IMR-90 (cell line): ENCODE measurements around the gene CSF1. TPM values are rescaled to one million over a fixed set of nuclear protein-coding genes. Genes with fewer than 3 reads are reported as not detected.

Experiments used
- ATAC-seq: fragments of 200-7000 bp; cut with Tn5 transposase; 2 replicates; pipeline ENCODE4 v1.9.1; 2020; ENCODE audit warnings: low read depth, mild to moderate bottlenecking, moderate library complexity
- BruUV-seq: library from RNA; stranded (reverse); fragments of 400-500 nt; replicated peaks from 2 replicates; lab custom pipeline; 2021; lab: Mats Ljungman, UMichigan
- CTCF ChIA-PET: fragments of 300-600 bp; formaldehyde crosslinking; extraction: SDS; loops from one replicate; lab custom pipeline; 2021; ENCODE audit warnings: antibody characterized with exemption; lab: Yijun Ruan, JAX
- POLR2A ChIA-PET: fragments of 300-600 bp; sonication (Branson Sonifier 250); formaldehyde crosslinking; loops from one replicate; lab custom pipeline; 2022; ENCODE audit warnings: antibody characterized with exemption; ENCODE audit not compliant: unreplicated experiment; lab: Charles Lee
- DNase-seq: peaks from one replicate; pipeline ENCODE4 v3.0.0; 2013
- H2AFZ ChIP-seq: replicated peaks from 2 replicates; pipeline ENCODE3; 2013; ENCODE audit warnings: low read length, mild to moderate bottlenecking; ENCODE audit not compliant: poor library complexity
- H2AK5ac ChIP-seq: 2 replicates; pipeline ENCODE4 v1.6.1; 2013; ENCODE audit warnings: low read depth, low read length, inconsistent platforms
- H2AK9ac ChIP-seq: replicated peaks from 2 replicates; pipeline ENCODE3; 2013; ENCODE audit warnings: mild to moderate bottlenecking, low read depth, low read length, moderate library complexity; ENCODE audit not compliant: poor library complexity
- H2BK120ac ChIP-seq: 2 replicates; pipeline ENCODE4 v1.6.1; 2013; ENCODE audit warnings: low read depth, low read length, inconsistent platforms
- H2BK15ac ChIP-seq: 3 replicates; pipeline ENCODE4 v1.6.1; 2013; ENCODE audit warnings: low read depth, low read length, inconsistent platforms
- H2BK20ac ChIP-seq: 2 replicates; pipeline ENCODE4 v1.6.1; 2013; ENCODE audit warnings: low read depth, mild to moderate bottlenecking, inconsistent platforms, low read length, moderate library complexity
- H2BK5ac ChIP-seq: 2 replicates; pipeline ENCODE4 v1.6.1; 2013; ENCODE audit warnings: mild to moderate bottlenecking, low read depth, low read length, inconsistent platforms; ENCODE audit not compliant: poor library complexity, severe bottlenecking
- H3K14ac ChIP-seq: replicated peaks from 2 replicates; pipeline ENCODE4 v1.6.1; 2013; ENCODE audit warnings: low read depth, low read length, inconsistent platforms
- H3K18ac ChIP-seq: 2 replicates; pipeline ENCODE4 v1.6.1; 2013; ENCODE audit warnings: low read depth, low read length, control low read depth
- H3K23ac ChIP-seq: 2 replicates; pipeline ENCODE4 v1.6.1; 2013; ENCODE audit warnings: low read depth, low read length, inconsistent platforms
- H3K27ac ChIP-seq: 2 replicates; pipeline ENCODE4 v1.5.1; 2013; ENCODE audit warnings: mild to moderate bottlenecking, control low read depth, low read length; ENCODE audit not compliant: insufficient read depth
- H3K27me3 ChIP-seq: 2 replicates; pipeline ENCODE4 v1.6.1; 2013; ENCODE audit warnings: low read length; ENCODE audit not compliant: control insufficient read depth, insufficient read depth
- H3K36me3 ChIP-seq: 2 replicates; pipeline ENCODE4 v1.6.1; 2013; ENCODE audit warnings: low read length, mixed read lengths; ENCODE audit not compliant: control insufficient read depth, insufficient read depth
- H3K4ac ChIP-seq: 2 replicates; pipeline ENCODE4 v1.6.1; 2013; ENCODE audit warnings: low read depth, low read length, inconsistent platforms
- H3K4me1 ChIP-seq: 2 replicates; pipeline ENCODE4 v1.6.1; 2013; ENCODE audit warnings: low read length, mixed read lengths; ENCODE audit not compliant: control insufficient read depth, insufficient read depth
- H3K4me2 ChIP-seq: 2 replicates; pipeline ENCODE4 v1.6.1; 2013; ENCODE audit warnings: low read depth, mild to moderate bottlenecking, control low read depth, low read length, moderate library complexity
- H3K4me3 ChIP-seq: 2 replicates; pipeline ENCODE4 v1.5.1; 2013; ENCODE audit warnings: low read depth, mild to moderate bottlenecking, control low read depth, low read length, moderate library complexity; ENCODE audit not compliant: insufficient read depth
- H3K56ac ChIP-seq: 2 replicates; pipeline ENCODE4 v1.6.1; 2013; ENCODE audit warnings: low read length, inconsistent platforms; ENCODE audit not compliant: insufficient read depth; ENCODE audit errors: extremely low read depth
- H3K79me1 ChIP-seq, 2 experiments: 2 replicates each; pipeline ENCODE4 v1.6.1; 2013; ENCODE audit warnings: low read length in 2 of 2, inconsistent platforms in 1 of 2, low read depth in 1 of 2
- H3K9ac ChIP-seq: 2 replicates; pipeline ENCODE4 v1.6.1; 2013; ENCODE audit warnings: low read depth, low read length, control low read depth
- H3K9me1 ChIP-seq: 2 replicates; pipeline ENCODE4 v1.6.1; 2013; ENCODE audit warnings: low read length, inconsistent platforms; ENCODE audit not compliant: insufficient read depth
- H3K9me3 ChIP-seq: 2 replicates; pipeline ENCODE4 v1.6.1; 2013; ENCODE audit warnings: low read length; ENCODE audit not compliant: control insufficient read depth, insufficient read depth
- H4K20me1 ChIP-seq: 2 replicates; pipeline ENCODE4 v1.6.1; 2013; ENCODE audit warnings: low read length, inconsistent platforms; ENCODE audit not compliant: insufficient read depth
- H4K5ac ChIP-seq: 2 replicates; pipeline ENCODE4 v1.6.1; 2013; ENCODE audit warnings: mild to moderate bottlenecking, low read depth, low read length, control low read depth
- H4K8ac ChIP-seq, 2 experiments: 2 replicates each; pipeline ENCODE4 v1.6.1; 2013; ENCODE audit warnings: low read depth in 2 of 2, low read length in 2 of 2, control low read depth in 1 of 2, inconsistent platforms in 1 of 2
- H4K91ac ChIP-seq: 2 replicates; pipeline ENCODE4 v1.6.1; 2013; ENCODE audit warnings: low read depth, low read length, inconsistent platforms; ENCODE audit not compliant: insufficient read depth
- BHLHE40 ChIP-seq: fragments of 150-350 bp; IDR thresholded peaks from 2 replicates; pipeline ENCODE4 v1.6.1; 2016; ENCODE audit warnings: mild to moderate bottlenecking, low read depth, low read length
- CHD1 ChIP-seq: IDR thresholded peaks from 2 replicates; pipeline ENCODE4 v1.6.1; 2012; ENCODE audit warnings: low read depth, low read length, improper control_type of control experiment
- MAZ ChIP-seq: IDR thresholded peaks from 2 replicates; pipeline ENCODE4 v1.6.1; 2012; ENCODE audit warnings: low read depth, mild to moderate bottlenecking, low read length, improper control_type of control experiment, moderate library complexity, borderline replicate concordance
- NFE2L2 ChIP-seq: fragments of 150-350 bp; IDR thresholded peaks from 2 replicates; pipeline ENCODE4 v1.6.1; 2016; ENCODE audit warnings: low read depth, mild to moderate bottlenecking, low read length
- WGBS, 2 experiments: methylation state at CpG; one replicate each; pipeline versions ENCODE4 v1.1.5 to v1.1.7; 2013; ENCODE audit warnings: missing lambda C conversion rate in 2 of 2; ENCODE audit not compliant: insufficient read length in 1 of 2; ENCODE audit errors: extremely low coverage in 2 of 2; 5-methylcytosine and 5-hydroxymethylcytosine counted together
- dilution Hi-C: fragments of 300-500 bp; cut with HindIII; formaldehyde crosslinking; loops from one replicate; pipeline ENCODE4 v1.14.3; 2018; ENCODE audit warnings: low sequenced_read_pairs; ENCODE audit not compliant: unreplicated experiment
- in situ Hi-C: fragments of 300-500 bp; cut with MboI; formaldehyde crosslinking; loops from 3 replicates; pipeline ENCODE4 v1.14.3; 2019; ENCODE audit warnings: low sequenced_read_pairs, inconsistent platforms, mixed read lengths
- intact Hi-C: fragments of 100-400 bp; cut with micrococcal nuclease; formaldehyde crosslinking; loops from 2 replicates; pipeline ENCODE4 v1.10.0; 2022
- polyA plus RNA-seq, 3 experiments: library from polyadenylated mRNA; depleted of rRNA; stranded (reverse); fragments of >200 nt; gene quantifications; 2 replicates each; pipeline ENCODE4 v1.2.3, GENCODE V29; 2012; ENCODE audit warnings: low replicate concordance in 1 of 3
- total RNA-seq: library from RNA; depleted of rRNA; stranded (reverse); fragments of >200 nt; gene quantifications from 2 replicates; pipeline ENCODE4 v1.2.3, GENCODE V29; 2012
- TF ChIP-seq, protein P1 (sequence below): conservative IDR thresholded peaks from 2 replicates; pipeline ENCODE4 v1.5.1; 2012; ENCODE audit warnings: mild to moderate bottlenecking, low read depth, low read length, improper control_type of control experiment

The CSF1 gene
- total and polyA plus RNA-seq, 2 of the 4 experiments (the other 2 are of a cell fraction) = 14.3 to 22.0 TPM

DNA sequence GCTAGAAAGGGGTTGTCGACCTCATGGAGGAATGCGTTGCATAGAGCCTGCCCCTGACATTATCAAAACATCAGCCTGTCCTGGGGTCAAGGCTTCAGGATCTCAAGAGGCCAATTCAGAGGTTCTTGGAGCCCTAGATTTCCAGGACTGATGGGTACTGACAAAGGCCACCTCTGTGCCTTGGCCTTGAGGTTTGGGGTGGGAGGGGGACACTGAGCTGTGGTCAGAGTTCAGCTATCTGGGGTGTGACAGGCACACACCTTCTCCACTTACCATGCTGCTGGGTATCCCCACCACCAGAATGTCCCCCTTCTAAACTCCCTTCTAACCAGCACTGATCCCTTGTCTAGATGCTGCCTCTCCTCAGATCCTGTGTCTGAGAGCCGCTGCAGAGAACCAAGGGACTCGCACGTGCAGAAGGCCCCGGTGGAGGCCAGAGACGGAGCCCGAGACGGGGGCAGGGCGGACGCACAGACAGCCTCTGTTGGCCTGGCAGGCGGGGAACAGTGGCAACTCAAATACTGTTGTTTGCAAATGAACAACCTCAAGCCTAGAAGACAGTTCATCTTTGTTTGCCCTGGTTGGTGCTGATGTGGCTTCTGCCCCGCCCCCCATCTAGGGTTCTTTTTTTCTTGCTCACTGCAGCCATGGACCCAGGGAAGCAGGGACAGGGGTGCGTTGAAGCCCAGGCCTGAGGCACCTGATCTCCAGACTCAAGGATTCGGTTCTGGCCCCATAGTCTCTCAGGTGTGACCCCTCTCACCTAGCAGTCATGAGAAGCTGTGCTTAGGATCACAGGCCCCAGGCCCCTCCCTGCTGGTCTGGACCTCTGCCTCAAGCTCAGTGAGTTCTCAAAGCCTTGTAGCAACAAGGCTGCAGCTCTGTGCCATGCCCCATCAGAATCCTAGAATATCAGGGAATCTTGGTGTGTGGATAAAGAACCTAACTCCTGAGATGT, 28.1 kb upstream of the CSF1 start:
- no peak overlapping the region for H2AFZ ChIP-seq
- no peak overlapping the region for H3K18ac ChIP-seq
- no peak overlapping the region for H3K56ac ChIP-seq
- 97% methylated on average over 11 of the region's 15 CpGs; no CpG with 5 or more reads in 1 of the 2 experiments for WGBS, 2 experiments
- peak overlapping the region; percentile 24; the same call in 1 of the 2 replicates for H2BK120ac ChIP-seq
- 0 out of 2 replicates have a peak overlapping the region, but pooled peaks have one; percentile 9 for H4K91ac ChIP-seq
- intact Hi-C loops (no loop called here), in situ Hi-C loops (no loop called here), dilution Hi-C loops (no loop called here)
- no peak overlapping the region for H2BK20ac ChIP-seq
- no peak overlapping the region for H3K4me2 ChIP-seq
- peak overlapping the region; percentile 43; the same call in 1 of the 2 replicates for H2AK5ac ChIP-seq
- H4K5ac ChIP-seq = no peak overlapping the region
- H3K4ac ChIP-seq = 0 out of 2 replicates have a peak overlapping the region, but pooled peaks have one; percentile 0
- H4K20me1 ChIP-seq = no peaks in the 10 kb centered on the region
- no peak overlapping the region for H3K27ac ChIP-seq
- peaks cover 8% of the 10 kb centered on the region for H3K4me1 ChIP-seq
- H3K4me3 ChIP-seq = no peak overlapping the region
- CTCF ChIA-PET = no interaction called here
- H3K27me3 ChIP-seq = no peaks in the 10 kb centered on the region
- POLR2A ChIA-PET = no interaction called here
- no peak overlapping the region for H2BK5ac ChIP-seq
- H3K79me1 ChIP-seq = no peaks in the 10 kb centered on the region
- BruUV-seq = no TSS peak
- no peak for ATAC-seq
- H3K9me1 ChIP-seq = peaks cover 14% of the 10 kb centered on the region
- peak overlapping the region; percentile 25; the same call in 1 of the 3 replicates for H2BK15ac ChIP-seq
- no peak for DNase-seq
- H4K8ac ChIP-seq = no peak overlapping the region; a peak in 1 of 4 replicates
- H3K14ac ChIP-seq = no peak overlapping the region
- no peaks in the 10 kb centered on the region for H3K9me3 ChIP-seq
- H3K36me3 ChIP-seq = no peaks in the 10 kb centered on the region
- TF ChIP-seq, protein P1, sequence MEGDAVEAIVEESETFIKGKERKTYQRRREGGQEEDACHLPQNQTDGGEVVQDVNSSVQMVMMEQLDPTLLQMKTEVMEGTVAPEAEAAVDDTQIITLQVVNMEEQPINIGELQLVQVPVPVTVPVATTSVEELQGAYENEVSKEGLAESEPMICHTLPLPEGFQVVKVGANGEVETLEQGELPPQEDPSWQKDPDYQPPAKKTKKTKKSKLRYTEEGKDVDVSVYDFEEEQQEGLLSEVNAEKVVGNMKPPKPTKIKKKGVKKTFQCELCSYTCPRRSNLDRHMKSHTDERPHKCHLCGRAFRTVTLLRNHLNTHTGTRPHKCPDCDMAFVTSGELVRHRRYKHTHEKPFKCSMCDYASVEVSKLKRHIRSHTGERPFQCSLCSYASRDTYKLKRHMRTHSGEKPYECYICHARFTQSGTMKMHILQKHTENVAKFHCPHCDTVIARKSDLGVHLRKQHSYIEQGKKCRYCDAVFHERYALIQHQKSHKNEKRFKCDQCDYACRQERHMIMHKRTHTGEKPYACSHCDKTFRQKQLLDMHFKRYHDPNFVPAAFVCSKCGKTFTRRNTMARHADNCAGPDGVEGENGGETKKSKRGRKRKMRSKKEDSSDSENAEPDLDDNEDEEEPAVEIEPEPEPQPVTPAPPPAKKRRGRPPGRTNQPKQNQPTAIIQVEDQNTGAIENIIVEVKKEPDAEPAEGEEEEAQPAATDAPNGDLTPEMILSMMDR = no peak
- TF ChIP-seq CHD1 (no peak), BHLHE40 (no peak), MAZ (no peak), NFE2L2 (no peak)
- no peak overlapping the region for H2AK9ac ChIP-seq
- H3K9ac ChIP-seq = no peak overlapping the region
- no peak overlapping the region for H3K23ac ChIP-seq
